ACHN (cell line): Measurements from ENCODE around the gene ERBB4.

Experiments used
- DNase-seq: peaks from one replicate; pipeline ENCODE4 v3.0.0-alpha.2; 2015
- in situ Hi-C: cut with HindIII; loops from 2 replicates; pipeline ENCODE4 v1.10.0; 2017; ENCODE audit warnings: low sequenced_read_pairs, low pct_ligation_motif_present, low pct_unique_long_range_greater_than_20kb

The ERBB4 gene

DNA sequence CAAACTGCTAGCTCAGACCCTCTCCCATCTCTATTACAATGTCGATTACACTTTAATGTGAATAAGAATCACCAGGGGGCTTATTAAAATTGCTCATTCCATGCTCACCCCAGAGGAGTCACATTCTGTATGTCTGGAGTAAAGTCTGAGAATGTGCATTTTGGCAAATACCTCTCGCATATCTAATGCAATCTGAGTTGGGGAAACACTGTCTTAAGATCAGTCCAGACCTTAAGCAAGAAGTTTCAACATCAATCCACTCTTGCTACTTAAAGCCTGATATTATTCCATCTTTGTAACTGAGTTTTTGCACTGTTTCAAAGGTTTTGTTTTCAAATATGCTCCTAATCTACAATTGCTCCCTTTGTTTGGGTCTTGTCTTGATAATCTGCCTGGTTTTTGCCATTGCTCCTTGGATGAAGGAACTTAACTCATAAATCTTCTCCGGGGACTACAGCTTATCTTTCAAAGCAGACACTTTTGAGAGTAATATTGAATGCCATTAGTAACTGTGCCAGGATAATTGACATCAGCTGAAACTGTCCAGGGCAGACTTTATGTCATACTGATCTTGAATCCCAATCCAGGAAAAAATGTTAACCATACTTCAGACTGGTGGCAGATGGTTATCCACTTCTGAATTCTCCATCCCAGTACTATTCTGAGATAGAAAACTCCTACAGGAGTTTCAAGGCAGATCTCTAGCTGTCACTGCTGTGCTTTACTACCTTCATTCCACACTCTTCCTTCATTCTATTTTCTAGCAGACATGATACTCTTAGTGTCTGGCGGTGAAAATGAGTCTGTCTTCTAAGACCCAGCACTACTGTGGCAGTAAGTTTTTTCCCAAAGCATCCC is 200.9 kb downstream of the ERBB4 start:
- in situ Hi-C loops = no loop called here
- DNase-seq = no peak

- no peak for DNase-seq
- in situ Hi-C loops = no loop called here
These were observed 201.6 kb downstream of the ERBB4 start for GRCh38 chr2:212337036-212337435.

- no peak for DNase-seq
- in situ Hi-C loops = no loop called here
These were observed 208.3 kb downstream of the ERBB4 start for GRCh38 chr2:212330263-212330662.

DNA sequence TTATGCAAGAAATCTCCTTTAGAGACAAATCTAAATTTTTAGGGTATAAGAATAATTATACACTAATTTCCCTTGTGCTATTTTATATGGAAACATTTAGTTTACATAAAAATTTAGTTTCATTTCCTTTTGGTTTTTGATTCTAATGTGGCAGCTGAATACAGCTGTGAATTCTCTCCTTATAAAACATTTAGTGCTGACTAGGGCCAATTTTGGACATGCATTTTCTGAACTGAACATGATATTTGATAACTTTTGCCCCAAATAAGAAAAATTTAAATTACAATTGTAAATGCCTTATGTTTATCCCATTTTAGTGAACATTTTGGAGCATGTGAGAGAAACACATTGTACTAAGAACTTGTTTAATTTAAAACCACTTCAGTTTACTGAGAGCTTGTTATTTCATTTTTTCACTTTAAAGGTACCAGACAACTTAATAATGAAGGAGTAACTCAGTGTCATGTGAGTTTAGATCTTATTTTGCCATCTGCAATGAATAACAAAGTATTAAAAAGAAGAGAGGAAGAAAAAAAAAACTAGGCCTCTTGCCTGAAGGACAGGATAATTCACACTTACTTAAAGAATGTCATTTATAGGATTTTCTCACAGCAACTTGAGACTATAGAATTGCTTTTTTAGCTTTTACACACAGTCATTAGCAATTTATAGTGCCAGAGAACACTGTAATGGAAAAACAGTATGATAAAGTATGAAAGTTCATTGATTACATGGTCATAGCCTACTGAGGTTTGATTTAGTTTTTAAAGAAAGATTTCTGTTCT is 209.7 kb downstream of the ERBB4 start:
- in situ Hi-C loops = no loop called here
- no peak for DNase-seq

DNA sequence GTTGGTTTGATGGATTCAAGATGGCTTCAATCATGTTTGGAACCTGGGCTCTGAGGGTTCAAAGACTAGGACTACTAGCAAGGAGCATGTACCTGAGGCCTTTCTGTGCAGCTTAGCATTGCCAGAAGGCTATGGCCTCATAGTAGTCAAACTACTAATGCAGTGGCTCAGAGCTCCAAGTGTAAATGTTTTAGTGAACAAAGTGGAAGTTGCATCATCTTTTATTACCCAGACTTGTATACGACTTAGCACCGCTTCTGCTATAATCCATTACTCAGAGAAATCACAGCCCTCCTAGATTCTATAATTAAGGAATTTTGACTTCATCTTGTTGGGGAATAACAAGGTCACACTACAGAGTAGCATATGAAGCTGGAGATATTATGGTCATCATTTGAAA is 210.5 kb downstream of the ERBB4 start:
- in situ Hi-C loops = no loop called here

DNA sequence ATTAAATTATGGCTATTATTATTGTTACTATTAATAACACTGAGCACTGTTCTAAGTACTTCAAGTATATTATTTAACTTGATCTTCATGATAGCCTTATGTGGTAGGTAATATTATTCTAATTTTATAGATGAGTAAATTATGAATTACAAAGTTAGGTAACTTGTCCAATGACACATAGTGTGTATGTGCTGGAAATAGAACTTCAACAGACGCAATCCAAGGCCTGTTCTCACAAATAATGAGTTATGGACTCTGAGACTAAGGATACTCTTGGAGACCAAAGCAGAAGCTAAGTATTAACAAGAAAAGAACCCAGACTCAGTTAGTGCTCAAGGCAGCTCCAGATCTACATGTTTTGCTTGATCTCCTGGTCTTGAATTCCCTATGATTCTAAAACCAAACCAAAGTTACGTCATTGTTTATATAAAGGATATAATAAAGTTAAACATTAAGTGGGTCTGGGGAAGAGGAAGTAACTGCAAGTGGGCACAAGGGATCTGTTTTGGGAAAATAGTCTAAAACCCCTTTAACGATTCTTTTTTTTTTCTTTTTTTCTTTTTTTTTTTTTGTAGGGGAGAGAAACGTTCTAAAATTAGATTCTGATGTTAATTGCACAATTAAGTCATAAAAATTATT is 211.3 kb downstream of the ERBB4 start:
- in situ Hi-C loops = no loop called here
- peak; percentile 41 for DNase-seq

More for the DNA sequence above, 210.5 kb downstream of the ERBB4 start:
- no peak for DNase-seq

DNA sequence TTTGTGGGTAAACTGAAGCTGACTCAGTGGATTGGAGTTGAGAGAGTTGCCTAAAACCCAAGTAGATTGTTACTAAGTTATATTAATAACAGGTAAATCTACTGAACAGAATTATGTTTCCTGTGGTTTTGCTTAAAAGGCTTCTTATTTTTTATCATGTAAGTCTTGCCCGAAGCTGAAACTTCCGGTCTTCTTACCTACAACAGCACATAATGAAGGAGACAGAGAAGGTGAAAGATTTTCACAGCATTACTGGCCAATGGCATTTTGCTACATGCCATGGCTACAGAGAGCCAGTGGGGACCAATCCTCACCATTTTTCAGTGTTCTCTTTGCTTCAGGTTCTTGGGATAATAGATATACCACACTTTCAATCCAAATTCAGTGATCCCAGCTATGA is 220.0 kb downstream of the ERBB4 start:
- in situ Hi-C loops = no loop called here

GRCh38 chr2:212314680-212315079 is 223.9 kb downstream of the ERBB4 start:
- DNase-seq = no peak
- in situ Hi-C loops = no loop called here

More for the DNA sequence above, 220.0 kb downstream of the ERBB4 start:
- DNase-seq = no peak

DNA sequence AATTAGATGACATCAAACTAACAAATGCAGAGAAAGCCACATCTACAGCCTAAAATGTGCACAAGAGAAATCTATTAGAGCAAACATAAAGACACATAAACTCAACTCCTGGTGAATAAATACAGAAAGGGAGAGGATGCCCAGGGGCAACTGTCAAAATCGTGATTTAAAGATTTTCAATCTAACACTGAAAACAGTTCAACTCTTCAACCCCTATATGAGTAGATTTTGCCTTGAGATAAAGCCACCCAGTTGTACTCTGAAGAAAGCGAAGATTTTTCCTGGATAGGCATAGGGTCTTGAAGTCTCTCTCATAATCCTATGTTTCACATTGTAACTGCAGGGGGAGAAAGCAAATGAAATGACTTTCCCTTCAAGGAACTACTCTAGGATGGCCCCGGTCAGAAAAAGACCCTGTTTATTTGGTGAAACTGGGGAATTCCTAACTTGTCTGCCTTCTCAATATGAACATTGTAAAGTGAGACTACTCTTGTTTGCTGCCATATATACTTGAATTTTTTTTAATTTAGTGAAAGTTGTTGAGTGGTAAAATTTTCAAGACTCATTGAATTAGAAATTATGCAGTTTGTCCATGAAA is 226.7 kb downstream of the ERBB4 start:
- DNase-seq = no peak
- in situ Hi-C loops = no loop called here

DNA sequence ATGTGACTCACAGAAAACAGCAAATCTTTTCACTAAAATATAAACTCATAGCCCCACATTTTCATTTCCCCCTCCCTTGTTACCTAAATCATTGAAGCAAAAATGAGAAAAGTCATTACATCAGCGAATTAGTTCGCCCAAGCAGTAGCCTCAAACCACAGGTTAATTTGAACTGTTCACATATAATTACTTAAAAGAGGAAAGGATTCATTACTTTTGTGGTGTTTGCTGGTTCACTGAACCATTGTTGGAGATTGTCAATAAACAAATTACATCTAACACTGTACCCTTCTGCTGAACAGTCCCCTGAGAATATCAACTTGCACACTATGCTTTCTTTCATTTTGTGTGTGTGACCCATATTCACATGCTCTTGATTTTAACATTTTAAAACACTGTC is 238.7 kb downstream of the ERBB4 start:
- no peak for DNase-seq
- in situ Hi-C loops = no loop called here

GRCh38 chr2:212299333-212299732 is 239.3 kb downstream of the ERBB4 start:
- DNase-seq = no peak
- in situ Hi-C loops = no loop called here

DNA sequence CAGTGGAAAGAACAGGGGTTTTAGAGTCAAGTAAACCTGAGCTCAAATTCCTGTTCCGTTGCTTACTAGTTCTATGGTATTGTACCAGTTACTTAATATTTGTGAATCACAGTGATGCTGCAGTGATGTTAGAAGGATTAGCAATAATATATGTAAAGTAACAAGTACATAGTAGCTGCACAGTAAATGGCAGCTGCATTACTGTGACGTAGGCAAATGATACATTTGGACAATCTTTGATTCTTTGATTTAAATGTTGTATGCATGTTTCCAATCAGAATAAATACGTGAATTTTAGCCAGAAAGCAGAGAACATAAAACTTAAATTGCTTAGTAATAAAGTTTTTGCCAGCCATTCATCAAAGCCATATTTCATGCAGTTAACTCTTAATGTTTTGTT is 243.0 kb downstream of the ERBB4 start:
- DNase-seq = no peak
- in situ Hi-C loops = no loop called here

DNA sequence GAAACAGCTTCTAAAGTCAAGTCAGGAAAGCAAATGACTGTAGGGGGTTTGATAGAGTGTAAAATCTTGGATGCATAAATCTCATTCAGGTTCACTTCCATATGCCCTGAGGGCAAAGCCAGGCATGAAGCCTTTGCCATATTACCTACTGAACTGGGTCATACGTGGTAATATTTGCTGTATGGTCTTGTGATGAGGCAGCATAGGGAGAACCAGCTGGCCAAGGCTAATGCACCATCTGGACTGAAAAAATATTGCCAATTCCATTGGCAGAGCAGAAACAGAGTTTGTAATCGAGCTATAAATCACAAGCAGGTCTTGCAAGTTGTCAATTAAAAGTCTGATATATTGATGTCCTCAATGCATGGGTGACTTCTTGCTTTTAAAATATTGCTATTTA is 243.8 kb downstream of the ERBB4 start:
- in situ Hi-C loops = no loop called here
- DNase-seq = no peak

GRCh38 chr2:212289301-212289700 is 249.3 kb downstream of the ERBB4 start:
- no peak for DNase-seq
- in situ Hi-C loops = no loop called here

DNA sequence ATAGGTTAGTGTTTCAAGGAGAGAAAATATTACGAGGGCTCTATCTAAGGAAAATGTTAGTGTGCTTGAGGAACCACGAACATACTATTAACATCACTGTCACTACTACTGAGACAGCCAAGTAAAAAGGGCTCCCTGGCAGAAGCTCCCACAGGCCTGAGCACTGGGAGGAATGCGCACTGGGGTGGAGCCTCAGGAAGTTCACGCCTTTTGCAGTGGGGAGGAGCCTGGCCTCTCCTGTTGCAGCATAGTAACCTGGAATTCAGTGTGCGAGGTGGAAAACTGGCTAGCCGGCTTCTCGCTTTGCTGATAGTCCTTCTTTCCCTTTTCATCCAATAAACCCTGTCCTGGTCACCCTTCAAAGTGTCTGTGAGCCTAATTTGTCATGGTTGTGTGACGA is 250.3 kb downstream of the ERBB4 start:
- in situ Hi-C loops = no loop called here
- no peak for DNase-seq

DNA sequence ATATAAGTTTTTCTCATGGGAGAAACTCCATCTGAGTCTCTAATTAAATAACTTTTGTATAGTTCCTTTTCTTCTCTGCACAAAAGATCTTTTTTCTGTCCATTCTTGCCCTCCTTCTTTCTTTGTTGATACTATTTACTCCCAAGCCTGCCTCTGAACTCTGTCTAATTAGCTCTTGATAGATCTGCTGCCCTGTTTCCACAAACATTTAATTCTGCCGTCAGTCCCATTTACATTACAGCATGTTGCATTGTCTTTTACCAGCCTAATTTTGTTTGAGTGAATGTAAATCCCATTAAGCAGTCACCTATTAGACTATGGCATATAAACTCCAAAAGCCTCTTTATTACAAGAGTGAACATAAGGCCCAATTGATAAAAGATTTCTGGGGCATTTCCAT is 254.4 kb downstream of the ERBB4 start:
- no peak for DNase-seq
- in situ Hi-C loops = no loop called here

DNA sequence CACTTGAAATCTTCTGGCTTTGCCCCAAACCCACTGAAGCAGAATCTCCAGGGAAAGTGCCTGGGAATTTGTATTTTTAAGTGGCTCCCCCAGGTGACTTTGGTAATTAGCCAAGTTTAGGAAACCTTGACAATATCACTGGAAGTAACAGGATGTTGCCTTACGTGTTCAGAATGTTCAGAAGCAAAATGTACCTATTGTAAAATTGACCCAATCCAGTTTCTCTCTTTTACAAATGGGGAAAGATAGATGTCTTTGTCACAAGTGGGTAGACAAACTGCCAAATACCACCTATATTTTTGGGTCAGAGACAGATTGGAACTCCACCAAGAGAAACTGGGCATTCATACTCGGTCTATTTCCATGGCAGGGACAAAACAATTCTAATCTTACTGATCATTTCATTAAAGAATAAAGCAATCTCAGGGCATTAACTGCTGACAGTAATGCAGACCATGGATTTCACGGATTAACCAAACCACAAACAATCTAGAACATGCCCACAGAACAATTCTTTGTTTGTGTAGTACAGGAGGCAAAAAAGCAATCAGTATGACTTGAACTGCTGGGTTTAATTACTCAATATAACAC is 255.8 kb downstream of the ERBB4 start:
- DNase-seq = no peak
- in situ Hi-C loops = no loop called here

DNA sequence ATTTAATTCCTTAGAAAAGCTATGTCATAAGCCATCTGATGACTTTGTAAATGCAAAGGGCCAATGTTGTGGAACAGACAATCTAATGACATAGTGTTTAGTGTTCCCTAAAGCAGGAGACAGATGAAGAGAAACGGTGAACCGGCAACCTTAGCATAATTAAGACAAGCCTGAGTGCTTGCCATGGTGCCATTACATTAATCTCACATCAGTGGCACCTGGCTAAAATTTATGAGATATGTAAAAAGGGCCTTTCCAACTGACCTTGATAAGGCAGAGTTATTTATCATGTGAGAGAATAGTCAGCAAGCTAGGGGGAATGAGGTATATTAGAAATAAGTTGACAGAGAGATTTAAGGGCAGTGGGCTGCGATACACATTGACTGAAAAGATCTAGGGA is 261.8 kb downstream of the ERBB4 start:
- in situ Hi-C loops = no loop called here
- DNase-seq = no peak

- no peak for DNase-seq
- in situ Hi-C loops = no loop called here
These were observed 264.4 kb downstream of the ERBB4 start for GRCh38 chr2:212274215-212274614.
